ENCODE results near the gene HSPE1.

DNA sequence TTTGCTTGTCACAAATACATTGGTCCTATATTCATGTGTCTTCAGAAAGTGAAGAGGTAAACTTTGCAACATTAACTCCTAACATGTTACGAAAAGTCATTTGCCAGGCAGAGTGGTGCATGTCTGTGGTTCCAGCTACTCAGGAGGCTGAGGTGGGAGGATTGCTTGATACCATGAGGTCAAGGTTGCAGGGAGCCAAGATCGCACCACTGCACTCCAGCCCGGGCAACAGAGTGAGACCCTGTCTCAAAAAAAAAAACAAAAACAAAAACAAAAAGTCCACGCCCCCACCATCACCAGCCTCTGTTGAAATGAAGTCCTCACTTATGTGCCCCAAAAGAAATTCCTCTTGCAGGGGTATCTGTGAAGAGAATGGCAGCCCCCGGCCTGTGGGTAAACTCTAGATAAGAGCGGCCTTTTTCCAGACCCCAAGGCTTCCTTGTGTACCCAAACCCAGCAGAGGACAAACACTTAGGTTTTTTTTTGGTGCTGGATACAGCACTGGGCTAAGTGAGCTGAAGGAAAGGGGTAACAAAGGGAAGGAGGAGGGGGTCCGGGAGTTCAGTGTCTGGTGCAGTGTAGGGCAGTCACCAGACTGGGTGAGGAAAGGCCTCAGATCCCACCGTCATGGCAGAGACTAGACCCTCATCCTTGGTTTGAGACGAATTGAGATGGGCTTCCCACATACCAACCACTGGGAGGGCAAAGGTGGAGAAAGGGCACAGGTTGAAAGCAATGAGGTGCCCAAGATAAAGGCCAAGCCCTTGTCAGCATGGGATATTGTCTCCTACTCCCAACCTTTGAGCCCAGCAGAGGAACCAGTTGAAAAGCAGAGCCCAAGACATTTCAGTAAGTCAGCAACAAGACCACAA is 19.8 kb upstream of the HSPE1 start:
- TF ChIP-seq POLR2A (IDR thresholded peaks at IDR 0.05): no peak
- TF ChIP-seq CTCF (IDR thresholded peaks at IDR 0.05): no peak

Measured in esophagus squamous epithelium (tissue), 4 donors.